ENCODE data around the gene TOR1AIP1.

DNA sequence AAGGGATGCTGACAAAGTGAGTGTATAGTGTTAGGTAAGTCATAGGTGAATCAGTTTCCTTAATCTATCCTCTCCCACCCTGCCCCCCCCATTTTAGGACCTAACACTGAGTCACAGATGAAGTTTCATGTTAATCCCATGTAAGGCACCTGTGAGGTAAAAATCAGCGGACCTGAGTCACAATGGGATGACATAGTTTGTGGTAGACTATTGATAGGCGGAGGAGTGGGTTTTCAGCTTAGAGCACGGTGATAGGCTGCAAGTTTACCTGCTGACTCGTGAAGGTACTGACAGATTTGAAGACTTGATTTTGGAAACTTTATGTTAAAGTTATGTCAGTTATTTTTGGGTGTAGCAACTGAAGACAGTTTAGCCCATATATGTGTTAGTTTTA lies 1.7 kb downstream of the TOR1AIP1 start:
- TF ChIP-seq, protein P1, sequence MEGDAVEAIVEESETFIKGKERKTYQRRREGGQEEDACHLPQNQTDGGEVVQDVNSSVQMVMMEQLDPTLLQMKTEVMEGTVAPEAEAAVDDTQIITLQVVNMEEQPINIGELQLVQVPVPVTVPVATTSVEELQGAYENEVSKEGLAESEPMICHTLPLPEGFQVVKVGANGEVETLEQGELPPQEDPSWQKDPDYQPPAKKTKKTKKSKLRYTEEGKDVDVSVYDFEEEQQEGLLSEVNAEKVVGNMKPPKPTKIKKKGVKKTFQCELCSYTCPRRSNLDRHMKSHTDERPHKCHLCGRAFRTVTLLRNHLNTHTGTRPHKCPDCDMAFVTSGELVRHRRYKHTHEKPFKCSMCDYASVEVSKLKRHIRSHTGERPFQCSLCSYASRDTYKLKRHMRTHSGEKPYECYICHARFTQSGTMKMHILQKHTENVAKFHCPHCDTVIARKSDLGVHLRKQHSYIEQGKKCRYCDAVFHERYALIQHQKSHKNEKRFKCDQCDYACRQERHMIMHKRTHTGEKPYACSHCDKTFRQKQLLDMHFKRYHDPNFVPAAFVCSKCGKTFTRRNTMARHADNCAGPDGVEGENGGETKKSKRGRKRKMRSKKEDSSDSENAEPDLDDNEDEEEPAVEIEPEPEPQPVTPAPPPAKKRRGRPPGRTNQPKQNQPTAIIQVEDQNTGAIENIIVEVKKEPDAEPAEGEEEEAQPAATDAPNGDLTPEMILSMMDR (conservative IDR thresholded peaks at IDR 0.05; ENCODE audit: low read depth, low read length) = no peak
- TF ChIP-seq FOS (IDR thresholded peaks at IDR 0.05; ENCODE audit: low read depth, low read length) (no peak), RAD21 (IDR thresholded peaks at IDR 0.05; ENCODE audit: low read length) (no peak), BHLHE40 (IDR thresholded peaks at IDR 0.05; ENCODE audit: low read depth, low read length) (no peak)
- TF ChIP-seq, protein P2, sequence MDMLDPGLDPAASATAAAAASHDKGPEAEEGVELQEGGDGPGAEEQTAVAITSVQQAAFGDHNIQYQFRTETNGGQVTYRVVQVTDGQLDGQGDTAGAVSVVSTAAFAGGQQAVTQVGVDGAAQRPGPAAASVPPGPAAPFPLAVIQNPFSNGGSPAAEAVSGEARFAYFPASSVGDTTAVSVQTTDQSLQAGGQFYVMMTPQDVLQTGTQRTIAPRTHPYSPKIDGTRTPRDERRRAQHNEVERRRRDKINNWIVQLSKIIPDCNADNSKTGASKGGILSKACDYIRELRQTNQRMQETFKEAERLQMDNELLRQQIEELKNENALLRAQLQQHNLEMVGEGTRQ (IDR thresholded peaks at IDR 0.05; ENCODE audit: low read depth, low read length) = no peak

Data from IMR-90 (cell line).